ENCODE results near the gene NOS1. TPM values are rescaled to one million over a fixed set of nuclear protein-coding genes. Genes with fewer than 3 reads are reported as not detected.

Gene NOS1
- total and polyA plus RNA-seq, 2 experiments from 2014 or later: 0.63 to 3.0 TPM

- no peak for TF ChIP-seq POLR2AphosphoS5 (IDR thresholded peaks at IDR 0.05; ENCODE audit: low read depth)
- no peak for TF ChIP-seq CREB1 (CRISPR knock-in tag; IDR thresholded peaks at IDR 0.05; ENCODE audit: low read depth)
- no peak for TF ChIP-seq CTCF (conservative IDR thresholded peaks at IDR 0.05; ENCODE audit: low read depth in 2 of 2)
These were observed 88.7 kb downstream of the NOS1 start (continued) for GRCh38 chr12:117272690-117273089.

- Histone ChIP-seq H3K9me2 (ENCODE audit: insufficient read depth) (no peaks in the 10 kb centered on the region), H3K36me3 (ENCODE audit: insufficient read depth) (no peaks in the 10 kb centered on the region), H3K27ac (ENCODE audit: low read depth) (no peak overlapping the region), H3K4me1 (ENCODE audit: insufficient read depth) (no peaks in the 10 kb centered on the region), H3K27me3 (ENCODE audit: insufficient read depth) (no peaks in the 10 kb centered on the region), H4K20me1 (replicated peaks; ENCODE audit: insufficient read depth) (no peaks in the 10 kb centered on the region), H2AFZ (no peak overlapping the region), H3F3A (replicated peaks; ENCODE audit: low read depth) (no peaks in the 10 kb centered on the region), H3K4me2 (no peak overlapping the region), H3K79me2 (replicated peaks; ENCODE audit: insufficient read depth) (no peaks in the 10 kb centered on the region), H3K4me3 (no peak overlapping the region)
- ATAC-seq (no peak), DNase-seq (ENCODE audit: low spot score) (no peak)
- Mint-ChIP-seq H3K27me3 (ENCODE audit: insufficient read depth, low read depth, poor library complexity) (no peaks in the 10 kb centered on the region), H3K9me3 (no peaks in the 10 kb centered on the region), H3K27ac (no peak overlapping the region), H3K36me3 (ENCODE audit: low read depth) (peaks cover 2% of the 10 kb centered on the region; the same call in 1 of the 3 replicates), H3K4me1 (0 out of 3 replicates have a peak, but pooled peaks cover 3% of the 10 kb centered on the region), H3K4me3 (no peak overlapping the region)
- no peak for TF ChIP-seq EZH2phosphoT487 (IDR thresholded peaks at IDR 0.05; ENCODE audit: unreplicated experiment)
- no peak for TF ChIP-seq ETS1 (IDR thresholded peaks at IDR 0.05)
- no peak for TF ChIP-seq ZNF331 (CRISPR knock-in tag; IDR thresholded peaks at IDR 0.05; ENCODE audit: low read depth)
- TF ChIP-seq CTCF (conservative IDR thresholded peaks at IDR 0.05; ENCODE audit: low read depth in 2 of 2): no peak
- no peak for TF ChIP-seq STAT1 (IDR thresholded peaks at IDR 0.05; ENCODE audit: unreplicated experiment)
- TF ChIP-seq EZH2 (IDR thresholded peaks at IDR 0.05; ENCODE audit: low read depth, unreplicated experiment): no peak
- TF ChIP-seq ZNF114 (CRISPR knock-in tag; IDR thresholded peaks at IDR 0.05): no peak
- no peak for TF ChIP-seq ZNF462 (CRISPR knock-in tag; IDR thresholded peaks at IDR 0.05)
- TF ChIP-seq JUNB (IDR thresholded peaks at IDR 0.05; ENCODE audit: unreplicated experiment): no peak
These were observed 98.7 kb downstream of the NOS1 start for GRCh38 chr12:117262749-117263148.
